Lower lobe of right lung (tissue), 2 donors: Measurements from ENCODE around the gene KCNT1. TPM values are rescaled to one million over a fixed set of nuclear protein-coding genes. Genes with fewer than 3 reads are reported as not detected.

Experiments
- ATAC-seq, 2 donors: fragments of 200-7000 bp; cut with Tn5 transposase; one replicate each; pipeline ENCODE4 v1.9.1; 2020 to 2022; ENCODE audit warnings: mild to moderate bottlenecking in 2 of 2, moderate library complexity in 2 of 2
- DNase-seq: peaks from one replicate; pipeline ENCODE4 v3.0.0-alpha.2; 2020
- H3K27ac ChIP-seq: fragments of 200-600 bp; one replicate; pipeline ENCODE4 v1.8.0; 2022
- H3K27me3 ChIP-seq: fragments of 200-600 bp; one replicate; pipeline ENCODE4 v1.8.0; 2022; ENCODE audit warnings: low read depth
- H3K36me3 ChIP-seq: fragments of 200-600 bp; one replicate; pipeline ENCODE4 v1.8.0; 2022; ENCODE audit warnings: mild to moderate bottlenecking
- H3K4me1 ChIP-seq: fragments of 200-600 bp; one replicate; pipeline ENCODE4 v1.8.0; 2022
- H3K4me3 ChIP-seq: fragments of 200-600 bp; one replicate; pipeline ENCODE4 v1.8.0; 2022; ENCODE audit warnings: mild to moderate bottlenecking
- H3K9me3 ChIP-seq: fragments of 200-600 bp; one replicate; pipeline ENCODE4 v1.8.0; 2022
- intact Hi-C: fragments of 100-400 bp; cut with DNase I; formaldehyde crosslinking; loops from one replicate; pipeline ENCODE4 v1.11.0; 2022
- total RNA-seq: library from RNA; stranded (reverse); fragmentation: NEBNext Ultra II Directional; extraction: Animal tissue kit (Norgen Biotek cat#: 25700); gene quantifications from one replicate; pipeline ENCODE4 v1.2.1, GENCODE V29; 2021
- TF ChIP-seq, protein P1 (sequence below): fragments of 200-600 bp; IDR thresholded peaks from one replicate; pipeline ENCODE4 v1.8.0; 2022; ENCODE audit warnings: antibody characterized with exemption, mild to moderate bottlenecking
- donor health status: DM: no; HTN: yes; CAD: no; lungs with severe emphysema.

The KCNT1 gene
- total RNA-seq, 1 donor from 2014 or later, result 0.35 TPM

DNA sequence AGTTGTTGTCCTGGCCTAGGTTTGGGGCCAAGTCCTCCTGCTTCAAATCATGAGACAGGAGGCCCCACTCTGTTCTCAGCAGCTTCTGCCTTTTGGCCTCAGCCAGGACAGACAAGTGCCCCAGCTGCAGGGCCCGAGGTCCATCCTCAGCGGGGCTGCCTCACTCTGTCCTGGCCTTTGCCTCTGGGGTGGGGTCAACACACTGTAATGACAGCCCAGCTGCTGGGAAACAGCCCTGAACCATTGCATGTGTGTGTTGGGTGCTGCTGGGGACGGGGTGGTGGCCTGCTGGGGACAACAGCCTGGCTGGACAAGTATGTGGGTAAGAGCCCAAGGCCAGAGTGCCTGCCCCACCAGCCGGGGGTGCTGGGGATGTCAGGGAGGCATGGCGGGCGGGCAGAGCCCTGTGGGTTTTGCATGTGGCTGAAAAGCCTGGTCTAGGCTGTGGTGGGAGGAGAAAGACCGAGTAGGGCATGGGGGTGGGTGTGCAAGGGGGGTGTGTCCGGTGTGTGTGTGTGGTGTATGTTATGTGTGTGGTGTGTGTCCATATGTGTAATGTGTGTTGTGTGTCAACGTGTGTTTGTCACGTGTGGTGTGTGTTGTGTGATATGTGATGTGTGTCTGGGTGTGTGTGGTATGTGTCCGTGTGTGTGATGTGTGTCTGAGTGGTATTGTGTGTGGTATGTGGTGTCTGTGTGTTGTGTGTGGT, 71.7 kb downstream of the KCNT1 start:
- intact Hi-C loops, result no loop called here
- DNase-seq, result no peak
- Histone ChIP-seq H3K27me3 (peaks cover 4% of the 10 kb centered on the region), H3K4me1 (no peaks in the 10 kb centered on the region), H3K4me3 (no peak overlapping the region), H3K36me3 (no peaks in the 10 kb centered on the region), H3K27ac (no peak overlapping the region), H3K9me3 (no peaks in the 10 kb centered on the region)
- TF ChIP-seq, protein P1, sequence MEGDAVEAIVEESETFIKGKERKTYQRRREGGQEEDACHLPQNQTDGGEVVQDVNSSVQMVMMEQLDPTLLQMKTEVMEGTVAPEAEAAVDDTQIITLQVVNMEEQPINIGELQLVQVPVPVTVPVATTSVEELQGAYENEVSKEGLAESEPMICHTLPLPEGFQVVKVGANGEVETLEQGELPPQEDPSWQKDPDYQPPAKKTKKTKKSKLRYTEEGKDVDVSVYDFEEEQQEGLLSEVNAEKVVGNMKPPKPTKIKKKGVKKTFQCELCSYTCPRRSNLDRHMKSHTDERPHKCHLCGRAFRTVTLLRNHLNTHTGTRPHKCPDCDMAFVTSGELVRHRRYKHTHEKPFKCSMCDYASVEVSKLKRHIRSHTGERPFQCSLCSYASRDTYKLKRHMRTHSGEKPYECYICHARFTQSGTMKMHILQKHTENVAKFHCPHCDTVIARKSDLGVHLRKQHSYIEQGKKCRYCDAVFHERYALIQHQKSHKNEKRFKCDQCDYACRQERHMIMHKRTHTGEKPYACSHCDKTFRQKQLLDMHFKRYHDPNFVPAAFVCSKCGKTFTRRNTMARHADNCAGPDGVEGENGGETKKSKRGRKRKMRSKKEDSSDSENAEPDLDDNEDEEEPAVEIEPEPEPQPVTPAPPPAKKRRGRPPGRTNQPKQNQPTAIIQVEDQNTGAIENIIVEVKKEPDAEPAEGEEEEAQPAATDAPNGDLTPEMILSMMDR, result no peak
- no peak for ATAC-seq

DNA sequence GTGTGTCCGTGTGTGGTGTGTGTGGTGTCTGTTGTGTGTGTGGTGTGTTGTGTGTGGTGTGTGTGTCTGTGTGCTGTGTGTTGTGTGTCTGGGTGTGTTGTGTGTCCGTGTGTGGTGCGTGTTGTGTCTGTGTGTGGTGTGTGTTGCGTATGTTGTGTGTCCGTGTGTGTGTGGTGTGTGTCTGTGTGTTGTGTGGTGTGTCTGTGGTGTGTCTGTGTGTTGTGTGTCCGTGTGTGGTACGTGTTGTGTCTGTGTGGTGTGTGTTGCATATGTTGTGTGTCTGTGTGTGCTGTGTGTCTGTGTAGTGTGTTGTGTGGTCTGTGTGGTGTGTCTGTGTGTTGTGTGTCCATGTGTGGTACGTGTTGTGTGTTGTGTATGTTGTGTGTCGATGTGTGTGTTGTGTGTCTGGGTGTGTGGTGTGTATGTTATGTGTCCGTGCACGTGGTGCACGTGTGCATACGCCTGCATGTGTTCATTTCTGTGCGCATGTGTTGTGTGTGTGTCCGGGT, 72.3 kb downstream of the KCNT1 start:
- H3K9me3 ChIP-seq, result no peaks in the 10 kb centered on the region
- H3K36me3 ChIP-seq, result no peaks in the 10 kb centered on the region
- ATAC-seq (no peak), DNase-seq (no peak)
- H3K4me3 ChIP-seq, result no peak overlapping the region
- peaks cover 4% of the 10 kb centered on the region for H3K27me3 ChIP-seq
- no peak overlapping the region for H3K27ac ChIP-seq
- TF ChIP-seq, protein P1, result no peak
- no peaks in the 10 kb centered on the region for H3K4me1 ChIP-seq
- intact Hi-C loops, result no loop called here

DNA sequence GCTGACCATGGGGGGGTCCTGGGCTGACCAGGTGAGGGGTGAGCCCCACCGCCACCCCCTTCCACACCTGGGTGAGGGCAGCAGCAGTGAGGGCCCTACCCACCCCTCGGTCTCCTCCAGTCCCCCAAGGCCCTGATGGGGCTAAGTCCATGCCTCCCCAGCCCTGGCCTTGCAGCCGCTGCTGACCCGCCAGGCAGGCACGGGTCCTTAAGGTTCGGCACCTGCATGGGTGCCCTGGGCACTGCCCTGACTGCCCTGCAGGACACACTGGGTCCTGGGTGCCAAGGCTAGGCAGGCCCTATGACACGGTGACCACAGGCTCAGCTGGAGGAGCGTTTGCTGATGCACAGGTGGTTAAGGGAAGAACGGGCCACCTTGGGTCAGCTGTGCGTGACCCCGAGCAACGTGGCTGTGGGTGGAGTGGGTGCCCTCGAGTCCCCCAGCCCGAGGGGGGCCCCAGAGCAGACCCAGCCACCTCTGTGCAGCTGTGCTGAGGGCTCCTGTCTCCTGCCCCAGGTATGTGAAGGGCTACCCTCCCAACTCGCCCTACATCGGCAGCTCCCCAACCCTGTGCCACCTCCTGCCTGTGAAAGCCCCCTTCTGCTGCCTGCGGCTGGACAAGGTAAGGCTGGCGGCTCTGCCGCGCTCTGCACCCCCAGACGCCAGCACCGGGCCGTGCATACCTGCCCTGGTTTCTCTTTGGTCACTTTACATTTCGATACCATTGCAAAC, 73.0 kb downstream of the KCNT1 start:
- Histone ChIP-seq H3K27ac (no peak overlapping the region), H3K4me3 (no peak overlapping the region), H3K9me3 (no peaks in the 10 kb centered on the region), H3K4me1 (no peaks in the 10 kb centered on the region), H3K27me3 (peaks cover 4% of the 10 kb centered on the region), H3K36me3 (no peaks in the 10 kb centered on the region)
- no peak for DNase-seq
- intact Hi-C loops, result no loop called here
- no peak for ATAC-seq
- TF ChIP-seq, protein P1, result no peak

DNA sequence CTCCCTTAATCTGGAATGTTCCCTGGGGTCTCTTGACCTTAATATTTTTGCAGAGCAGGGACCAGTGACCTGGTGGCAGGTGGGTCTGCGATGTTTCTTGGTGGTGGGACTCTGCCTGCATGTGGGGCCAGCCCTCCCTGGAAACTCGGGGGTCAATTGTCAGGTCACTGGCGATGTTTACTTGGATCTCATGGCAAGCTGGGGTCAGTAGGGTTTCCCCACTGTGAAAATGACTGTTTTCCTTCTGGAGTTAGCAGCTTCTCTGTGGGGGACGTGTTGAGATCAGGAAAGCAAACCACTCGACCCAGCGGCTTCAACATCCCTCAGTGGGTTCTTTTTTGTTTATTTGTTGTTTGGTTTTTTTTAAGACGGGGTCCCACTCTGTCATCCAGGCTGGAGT, 73.9 kb downstream of the KCNT1 start:
- Histone ChIP-seq H3K4me3 (no peak overlapping the region), H3K9me3 (no peaks in the 10 kb centered on the region), H3K36me3 (no peaks in the 10 kb centered on the region), H3K27ac (no peak overlapping the region), H3K27me3 (peaks cover 4% of the 10 kb centered on the region), H3K4me1 (no peaks in the 10 kb centered on the region)
- intact Hi-C loops, result no loop called here
- ATAC-seq (no peak), DNase-seq (no peak)
- TF ChIP-seq, protein P1, result no peak

DNA sequence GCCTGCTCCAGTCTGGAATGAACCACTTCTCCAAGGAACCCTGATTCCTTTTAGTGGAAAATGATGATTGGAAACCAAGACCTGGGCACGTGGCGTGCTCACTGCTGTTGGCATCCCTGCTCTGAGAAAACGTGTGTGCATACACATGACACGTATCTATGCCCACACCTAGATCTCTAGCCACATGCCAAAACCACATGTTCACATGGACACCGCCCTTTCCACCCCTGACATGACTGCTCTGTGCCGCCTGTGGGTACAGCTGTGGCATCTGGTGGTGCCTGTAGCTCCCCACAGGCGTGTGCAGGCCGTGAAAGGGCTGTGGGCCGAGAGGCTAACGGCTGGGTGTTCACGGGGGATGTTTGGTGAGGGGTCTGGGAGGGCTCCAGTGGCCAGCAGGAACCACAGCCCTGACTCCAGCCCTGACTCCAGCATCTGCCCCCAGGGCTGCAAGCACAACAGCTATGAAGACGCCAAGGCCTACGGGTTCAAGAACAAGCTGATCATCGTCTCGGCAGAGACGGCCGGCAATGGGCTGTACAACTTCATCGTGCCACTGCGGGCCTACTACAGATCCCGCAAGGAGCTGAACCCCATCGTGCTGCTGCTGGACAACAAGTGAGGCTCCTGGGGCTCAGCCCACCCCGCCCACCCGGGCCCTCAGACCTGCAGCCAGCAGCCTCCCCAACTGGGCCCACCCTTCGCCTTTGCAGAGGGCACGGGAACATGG, 75.1 kb downstream of the KCNT1 start:
- H3K9me3 ChIP-seq, result no peaks in the 10 kb centered on the region
- DNase-seq (no peak), ATAC-seq (no peak)
- intact Hi-C loops, result no loop called here
- no peaks in the 10 kb centered on the region for H3K4me1 ChIP-seq
- TF ChIP-seq, protein P1, result no peak
- H3K4me3 ChIP-seq, result no peak overlapping the region
- peaks cover 1% of the 10 kb centered on the region for H3K27me3 ChIP-seq
- no peaks in the 10 kb centered on the region for H3K36me3 ChIP-seq
- H3K27ac ChIP-seq, result no peak overlapping the region
